Colon (tissue), 2 donors: ENCODE results near the gene UBE2O.

ENCODE experiments used
- FAIRE-seq: peaks from 2 replicates; lab custom pipeline; 2012; peaks lifted over from hg19 to GRCh38; lab: Jason Lieb, UNC
- donor health status: control.
- donor health status: control.

UBE2O gene

DNA sequence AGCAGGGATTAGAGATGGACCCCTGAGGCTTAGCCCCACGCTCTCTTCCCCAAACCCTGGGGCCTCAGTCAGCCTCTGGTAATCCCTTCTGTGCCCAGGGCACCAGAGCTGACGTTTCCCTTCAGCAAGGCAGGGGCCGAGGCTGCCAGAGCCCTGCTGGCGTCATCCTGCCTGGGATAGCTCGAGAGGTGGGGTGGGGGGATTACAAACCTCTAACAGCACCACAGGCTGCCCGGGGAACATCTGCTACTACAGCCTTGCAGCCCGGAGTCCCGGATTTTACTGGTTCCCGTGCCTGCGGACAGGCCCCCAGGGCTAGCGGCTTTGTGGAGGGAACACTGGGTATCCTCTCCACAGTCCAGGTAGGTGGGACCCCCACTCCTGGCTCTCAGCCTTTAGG lies 14.4 kb upstream of the UBE2O start, which contains the start of gene AANAT:
Gene AANAT, plus strand, starts transcription at position 238 of the 400 bp plus-strand sequence. CDS start 1,144 bp downstream, outside the sequence.
- no peak for FAIRE-seq

DNA sequence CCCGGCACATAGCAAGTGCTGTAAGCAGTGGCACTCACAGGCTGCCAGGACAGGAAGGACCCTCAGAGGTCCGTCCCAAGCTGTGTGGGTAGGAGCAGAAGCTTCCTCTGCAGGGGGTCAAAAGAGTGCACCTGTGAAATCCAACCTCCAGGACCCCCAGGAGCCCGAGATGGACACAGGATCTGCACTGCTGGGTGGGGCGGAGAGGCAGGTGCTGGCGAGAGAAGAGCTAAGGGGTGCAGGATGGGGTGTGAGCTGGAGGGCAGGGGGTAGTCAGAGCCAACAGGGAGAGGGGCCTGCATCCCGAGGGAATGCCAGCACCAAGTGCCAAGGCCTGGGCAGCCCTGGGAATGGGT lies 13.8 kb upstream of the UBE2O start:
- FAIRE-seq: no peak

DNA sequence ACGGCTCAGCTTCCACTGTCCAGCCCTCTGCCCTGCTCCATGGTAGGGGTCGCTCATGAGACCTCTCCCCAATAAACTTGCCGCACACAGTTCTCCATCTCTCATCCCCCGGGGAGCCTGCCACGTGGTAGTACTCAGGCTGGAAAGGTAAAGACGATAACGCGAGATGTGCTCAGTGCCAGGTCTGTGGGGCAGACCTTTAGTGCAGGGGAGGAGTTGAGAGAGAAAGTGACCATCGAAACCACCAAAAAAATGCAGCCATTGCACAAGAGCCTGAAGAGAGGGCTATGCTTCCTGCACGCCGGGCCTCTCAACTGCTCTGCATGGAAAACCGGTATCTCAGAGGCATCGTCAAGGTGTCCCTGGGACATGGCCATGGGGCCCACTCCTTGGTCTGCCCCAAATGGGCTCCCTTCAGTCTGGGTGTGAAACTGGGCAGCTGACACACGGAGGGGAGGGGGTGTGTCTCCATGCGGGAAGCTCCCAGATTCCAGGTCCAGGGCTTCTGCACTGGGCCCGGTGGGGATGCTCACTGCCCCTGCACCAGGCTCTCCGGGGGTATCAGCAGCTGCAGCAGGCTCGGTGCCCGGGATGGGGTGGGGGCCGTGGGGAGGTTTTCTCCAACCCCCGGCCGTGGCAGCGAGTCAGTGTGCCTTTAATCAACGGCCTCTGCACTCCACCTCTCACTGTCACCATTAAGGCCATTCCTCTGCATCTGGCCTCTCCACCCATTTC lies 9.8 kb upstream of the UBE2O start:
- no peak for FAIRE-seq

DNA sequence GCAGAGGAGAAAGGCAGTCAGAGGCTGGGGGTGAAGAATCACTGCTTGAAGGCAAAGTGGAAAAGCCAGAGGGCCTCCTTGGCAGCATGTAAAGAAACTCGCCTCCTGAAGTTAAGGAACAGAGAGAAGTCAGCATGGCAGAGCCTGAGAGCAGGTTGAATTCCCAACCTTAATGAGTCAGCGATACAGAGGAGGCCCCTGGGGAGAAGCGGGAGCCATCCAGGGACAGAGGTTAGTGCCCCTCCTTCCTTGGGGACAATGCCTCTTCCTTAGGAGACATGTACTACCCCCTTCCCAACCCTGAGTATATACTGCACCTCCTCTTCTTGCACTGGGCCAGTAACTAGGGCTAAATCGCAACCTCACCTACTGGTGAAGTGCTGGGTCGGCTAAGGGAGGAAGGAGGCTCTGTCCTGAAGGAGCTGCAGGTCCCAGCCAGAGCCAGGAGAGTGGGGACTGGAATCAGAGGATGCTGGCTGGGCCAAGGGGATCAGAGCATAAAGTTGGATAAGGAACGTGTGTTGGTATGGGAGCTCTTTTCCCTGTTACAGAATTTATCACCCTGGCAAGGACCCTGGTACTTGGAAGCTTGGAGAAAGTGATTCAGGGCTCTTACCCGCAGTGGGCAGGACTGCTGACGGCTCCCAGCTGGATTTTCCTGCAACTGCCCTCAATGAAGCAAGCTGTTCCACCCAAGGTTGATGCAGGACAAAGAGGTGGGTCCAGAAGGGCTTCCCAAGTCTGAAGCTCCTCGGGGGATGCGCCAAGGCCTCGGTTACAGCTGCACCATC lies 9.0 kb upstream of the UBE2O start:
- FAIRE-seq: no peak

DNA sequence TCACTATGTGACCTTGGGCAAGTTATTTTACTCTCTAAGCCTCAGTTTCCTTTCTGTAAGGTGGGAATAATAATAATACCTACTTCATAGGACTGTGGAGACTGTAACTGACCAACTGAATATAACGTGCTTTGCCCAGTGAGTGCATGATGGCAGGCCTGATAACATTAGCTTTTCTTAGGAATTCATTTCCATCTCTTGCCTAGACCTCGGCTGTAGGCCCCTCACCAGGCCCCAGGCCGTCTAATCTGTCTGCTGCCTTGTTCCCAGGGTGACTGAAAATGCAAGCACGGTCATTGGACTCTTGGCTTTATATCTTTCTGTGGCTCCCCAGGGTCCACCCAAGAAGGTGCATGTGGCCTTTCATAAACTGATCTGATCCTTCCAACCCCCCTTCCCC lies 6.7 kb upstream of the UBE2O start:
- FAIRE-seq: no peak

DNA sequence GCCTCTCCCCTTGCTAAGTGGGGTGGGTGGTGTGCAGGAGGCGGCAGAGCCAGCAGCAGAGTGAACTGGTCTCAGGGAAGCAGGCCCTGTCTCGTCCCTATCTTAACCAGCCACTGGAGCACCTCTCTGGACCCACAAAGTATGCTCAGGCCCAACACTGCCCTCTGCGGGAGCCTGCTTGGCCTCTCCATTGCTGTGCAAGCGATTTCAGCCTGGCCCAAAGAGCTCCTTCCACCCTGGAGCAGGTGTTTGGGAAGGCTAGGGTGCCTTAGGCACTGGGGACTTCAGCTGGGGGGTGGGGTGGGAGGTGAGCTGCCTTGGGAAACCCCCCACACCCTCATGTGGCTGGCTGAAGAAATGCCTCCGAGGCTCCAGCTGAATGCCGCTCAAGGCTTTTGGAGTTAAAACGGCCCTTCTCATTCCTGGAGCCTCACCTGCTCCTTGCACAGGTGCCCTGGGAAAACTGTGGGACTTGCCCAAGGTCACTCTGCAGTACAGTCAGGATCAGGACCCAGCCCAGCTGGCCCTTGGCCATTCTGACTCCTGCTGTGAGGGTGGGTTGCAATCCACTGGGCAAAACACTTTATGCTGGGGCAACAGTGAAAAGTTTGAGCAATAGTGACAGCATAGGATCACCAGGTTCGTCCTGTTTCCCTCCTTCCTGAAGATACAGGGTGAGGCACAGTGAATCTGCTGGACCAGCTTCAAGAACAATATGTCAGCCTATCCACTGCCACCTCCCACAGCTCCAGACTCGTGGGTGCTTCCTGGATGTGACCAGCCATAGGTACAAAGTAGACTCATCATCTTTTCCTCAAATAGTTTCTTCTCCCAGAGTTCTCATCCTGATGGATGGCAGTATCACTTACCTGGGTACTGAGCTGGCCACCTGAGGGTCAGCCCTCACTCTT lies 5.9 kb upstream of the UBE2O start:
- no peak for FAIRE-seq

DNA sequence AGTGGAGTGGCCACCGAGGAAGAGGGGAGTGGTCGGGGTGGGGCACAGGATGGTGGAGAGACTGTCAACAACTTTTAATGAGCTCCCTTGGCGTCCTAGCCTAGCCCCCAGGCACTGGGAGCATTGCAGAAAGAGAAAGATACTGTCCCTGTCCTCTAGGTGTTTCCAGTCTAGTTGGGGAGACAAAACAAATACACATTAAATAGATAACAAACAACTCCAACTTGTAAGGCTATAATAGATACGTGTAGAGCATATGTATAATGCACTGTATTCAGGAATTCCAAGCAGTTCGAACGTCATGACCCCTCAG lies 435 bp upstream of the UBE2O start:
- no peak for FAIRE-seq

DNA sequence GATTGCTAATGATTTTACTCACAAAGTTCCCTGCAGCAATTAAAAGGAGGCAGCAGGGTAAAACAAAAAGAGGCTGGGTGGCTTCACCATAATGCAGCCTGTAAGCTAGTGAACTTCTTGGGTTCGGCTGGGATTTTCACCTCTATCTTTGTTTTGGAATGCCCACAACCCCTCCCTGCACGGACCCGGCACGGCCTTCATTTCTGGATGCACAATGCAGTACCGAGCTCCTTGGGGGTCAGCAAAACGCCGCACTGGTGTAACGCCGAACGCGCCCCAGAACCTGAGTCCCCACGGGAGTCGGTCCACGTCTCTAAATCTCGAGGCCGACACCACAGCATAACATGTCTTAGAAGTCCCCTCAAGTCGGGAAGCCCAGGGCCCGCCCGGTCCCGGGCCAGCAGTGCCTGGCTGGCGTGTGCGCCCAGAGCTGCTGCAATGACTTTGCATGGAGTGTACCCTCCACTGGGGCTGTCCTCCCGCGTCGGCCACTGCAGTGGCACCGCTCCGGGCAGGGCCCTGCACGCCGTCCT lies 759 bp downstream of the UBE2O start:
- no peak for FAIRE-seq

DNA sequence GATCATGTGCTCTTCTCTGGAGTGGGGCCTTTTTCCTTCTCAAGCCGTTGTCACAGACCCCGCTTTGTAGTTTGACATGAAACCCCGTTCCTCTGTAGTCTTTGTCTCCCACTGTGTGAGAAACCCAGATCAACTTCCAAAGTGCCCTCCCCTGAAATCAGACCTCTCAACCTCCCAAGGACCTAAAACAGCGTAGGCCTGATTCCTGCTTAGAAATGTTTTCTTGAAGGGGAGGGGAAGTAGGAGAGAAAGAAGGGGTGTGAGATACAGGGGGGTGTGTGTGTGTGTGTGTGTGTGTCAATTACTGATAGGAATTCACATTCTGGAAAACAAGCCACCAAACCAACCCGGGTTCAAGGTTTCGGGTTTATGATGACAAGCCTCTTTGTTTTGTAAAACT lies 1.4 kb downstream of the UBE2O start:
- no peak for FAIRE-seq

DNA sequence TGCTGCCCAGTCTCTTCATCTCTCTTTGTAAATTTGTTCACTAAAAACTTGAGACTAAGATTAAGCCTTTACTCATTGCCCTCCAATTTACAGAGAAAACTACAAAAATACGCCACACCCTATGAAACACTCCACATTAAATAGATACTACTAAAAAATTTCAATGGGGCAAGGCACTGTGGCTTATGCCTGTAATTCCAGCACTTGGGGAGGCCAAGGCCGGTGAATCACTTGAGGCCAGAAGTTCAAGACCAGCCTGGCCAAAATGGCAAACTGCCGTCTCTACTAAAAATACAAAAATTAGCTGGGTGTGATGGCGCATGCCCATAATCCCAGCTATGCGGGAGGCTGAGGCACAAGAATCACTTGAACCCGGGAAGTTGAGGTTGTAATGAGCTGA lies 3.8 kb downstream of the UBE2O start:
- no peak for FAIRE-seq

DNA sequence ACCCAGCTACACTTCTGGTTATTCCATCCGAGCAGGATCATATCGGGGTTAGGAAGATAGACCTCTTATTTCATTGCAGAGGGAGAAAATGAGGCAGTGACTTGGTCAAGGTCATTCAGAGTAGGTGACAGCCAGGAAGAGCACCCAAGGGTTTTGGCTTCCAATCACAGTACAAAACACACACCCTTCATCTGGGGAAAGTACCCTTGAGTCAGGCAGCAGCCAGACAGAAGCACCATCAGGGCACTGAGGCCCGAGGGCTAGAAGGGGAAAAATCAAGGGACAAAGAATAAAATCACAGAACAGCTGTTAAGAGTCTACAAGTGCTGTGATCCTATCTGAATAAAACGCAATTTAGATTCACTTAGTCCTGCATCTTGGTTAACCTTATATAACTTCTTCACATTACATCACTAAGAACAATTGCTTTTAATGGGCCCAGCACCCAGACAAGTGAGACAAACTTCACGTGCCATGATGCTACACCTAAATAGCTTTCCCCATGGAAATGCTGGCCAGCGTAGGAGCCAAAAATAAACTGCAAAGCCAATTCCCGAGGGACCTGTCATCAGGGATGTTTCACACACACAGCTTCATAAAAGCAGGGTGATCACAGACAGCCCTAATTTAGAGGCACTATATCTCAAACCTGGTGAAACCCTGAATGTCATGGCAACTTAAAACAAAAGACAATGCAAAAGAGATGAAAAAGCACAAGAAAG lies 4.9 kb downstream of the UBE2O start:
- no peak for FAIRE-seq

DNA sequence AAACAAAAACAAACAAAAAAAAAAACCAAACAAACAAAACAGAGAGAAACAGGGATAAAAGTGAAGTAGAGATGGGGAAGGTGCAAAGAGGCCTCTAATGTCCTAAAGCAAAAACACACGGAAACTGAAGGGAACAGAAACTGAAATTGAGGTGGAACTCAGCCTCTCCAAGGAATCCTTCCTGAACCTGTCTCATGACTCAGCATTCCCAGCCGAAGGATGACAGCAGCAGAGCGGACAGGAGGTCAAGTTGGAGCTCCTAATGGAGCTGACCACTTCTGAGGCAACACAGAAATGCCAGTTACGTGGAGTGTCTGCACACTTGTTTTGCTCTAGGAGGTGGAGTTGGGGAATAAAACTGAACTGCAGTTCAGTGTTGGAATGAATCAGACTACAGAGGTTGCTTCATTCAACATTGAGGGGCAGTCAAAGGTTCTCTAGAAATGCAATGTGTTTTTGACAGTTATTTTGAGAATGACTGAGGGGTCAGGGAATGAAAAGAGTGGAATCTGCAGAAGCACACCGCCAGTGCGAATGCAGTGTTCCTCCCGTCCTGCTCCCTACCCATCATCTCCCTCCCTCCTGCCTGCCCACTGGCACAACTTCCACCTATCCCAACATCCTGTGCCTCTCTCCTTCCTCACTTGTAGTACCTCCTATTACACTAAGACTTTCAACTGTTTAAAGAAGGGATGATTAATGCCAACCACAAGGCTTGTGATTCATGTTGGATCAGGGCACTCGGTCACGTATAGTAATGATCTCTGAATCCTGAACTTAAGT lies 6.3 kb downstream of the UBE2O start:
- no peak for FAIRE-seq

DNA sequence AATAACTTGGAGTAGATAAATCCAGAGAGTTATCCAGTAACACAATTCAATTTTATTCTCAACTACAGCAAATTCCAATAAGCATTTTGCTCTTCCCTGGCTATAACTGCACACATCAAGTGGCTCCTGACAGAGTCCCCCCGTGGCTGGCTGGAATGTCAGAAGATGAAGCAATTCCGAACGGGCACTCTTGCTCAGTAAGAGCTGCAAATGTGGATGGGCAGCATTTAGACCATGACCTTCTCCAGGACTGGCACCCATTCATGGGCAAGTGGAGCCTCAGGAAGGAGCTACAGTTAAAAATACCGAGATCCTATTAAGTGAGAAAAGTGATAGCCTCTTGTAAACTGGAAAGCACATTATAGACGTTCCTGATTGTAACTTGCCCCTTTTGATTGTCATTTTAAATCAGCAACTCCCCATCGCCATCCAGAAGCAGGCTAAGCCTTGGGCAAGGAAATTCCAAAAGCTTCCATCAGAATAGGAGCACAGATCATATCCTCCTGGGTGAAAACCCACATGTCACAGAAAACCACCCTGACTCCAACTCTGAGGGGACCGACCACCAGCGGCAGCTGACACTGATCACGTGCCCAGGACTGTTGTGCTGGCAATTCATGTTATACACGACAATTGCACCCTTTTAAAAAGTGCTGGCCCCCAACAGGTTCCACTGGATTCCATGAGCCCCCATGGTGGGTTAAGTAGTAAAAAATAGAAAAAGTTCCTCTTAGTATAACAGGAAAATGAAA lies 7.1 kb downstream of the UBE2O start:
- no peak for FAIRE-seq

DNA sequence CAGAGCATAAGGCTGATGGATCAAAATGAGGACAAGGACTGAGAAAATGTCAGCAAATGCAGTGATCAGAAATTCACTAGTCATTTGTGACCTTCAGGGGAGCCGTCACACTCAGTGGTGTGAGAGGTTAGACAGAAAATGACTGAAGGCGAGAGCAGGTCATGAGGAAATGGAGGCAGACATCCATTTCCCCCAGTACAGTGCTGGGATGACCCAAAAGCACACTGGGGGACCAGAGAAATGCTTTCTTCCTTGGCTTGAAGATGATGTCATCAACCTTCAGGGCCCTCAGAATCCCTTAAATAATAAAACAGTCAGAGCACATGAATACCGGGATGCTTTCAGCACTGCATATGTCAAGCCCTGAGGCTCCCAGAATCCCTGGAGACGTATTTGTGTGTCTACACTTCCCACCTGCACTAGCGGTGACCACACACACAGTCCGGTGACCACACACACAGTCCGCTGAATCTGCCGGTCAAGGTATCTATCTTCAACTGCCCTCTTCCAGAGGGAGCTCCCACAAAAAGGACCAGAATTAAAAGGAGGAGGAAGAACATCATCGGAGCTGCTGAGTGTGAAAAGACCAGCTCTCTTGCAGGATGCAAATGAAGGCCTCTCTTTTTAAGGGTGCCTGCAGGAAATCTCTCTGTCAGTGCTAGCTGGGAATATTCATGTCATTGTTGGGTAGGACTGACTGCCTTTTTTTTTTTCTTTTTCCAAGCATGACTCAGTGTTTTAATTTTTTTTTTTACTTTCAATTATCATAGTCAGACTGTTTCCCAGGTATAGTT lies 8.2 kb downstream of the UBE2O start:
- no peak for FAIRE-seq

DNA sequence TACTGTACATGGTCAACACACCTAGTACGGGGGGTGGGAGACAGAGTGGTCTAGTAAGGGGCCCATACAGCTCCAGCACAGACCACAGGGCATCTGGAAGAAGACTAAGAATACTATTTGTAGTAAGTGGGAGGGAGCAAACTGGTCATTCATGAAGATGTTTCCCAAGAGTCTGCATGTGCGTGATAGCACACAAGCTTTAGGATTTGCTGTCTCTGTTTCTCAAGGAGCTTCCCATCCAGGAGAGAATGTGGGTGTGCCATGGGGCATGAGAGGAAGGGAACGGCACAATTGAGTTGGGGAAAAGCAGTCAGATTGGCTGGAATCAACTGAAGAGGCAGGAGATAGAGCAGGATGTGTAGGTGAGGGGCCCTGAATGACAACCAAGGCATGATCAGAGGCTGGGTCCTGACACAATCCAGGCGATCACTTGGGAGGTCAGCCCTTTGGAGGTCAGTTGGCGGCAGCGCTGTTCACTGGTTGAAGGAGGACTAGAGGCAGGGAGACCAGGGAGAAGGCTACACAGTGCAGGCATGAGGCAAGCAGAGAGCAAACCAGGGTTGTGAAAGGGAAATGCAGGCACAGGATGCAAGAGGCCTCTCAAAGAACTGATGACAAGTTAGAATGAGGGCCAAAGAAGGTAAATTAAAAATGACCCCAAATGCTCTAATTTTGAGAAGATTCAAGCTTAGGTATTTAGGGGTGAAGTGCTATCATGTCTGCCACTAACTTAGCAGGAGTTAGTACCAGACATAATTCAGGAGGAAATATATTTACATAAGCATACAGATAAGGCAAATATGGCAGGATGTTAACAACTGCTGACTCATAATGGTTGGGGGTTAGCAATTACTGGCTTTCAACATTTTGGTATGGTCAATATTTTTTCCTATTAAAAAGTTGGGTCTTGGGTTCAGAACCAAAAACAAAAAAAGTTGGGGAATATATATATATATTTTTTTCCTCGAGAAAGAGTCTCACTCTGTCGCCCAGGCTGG lies 10.3 kb downstream of the UBE2O start:
- no peak for FAIRE-seq

DNA sequence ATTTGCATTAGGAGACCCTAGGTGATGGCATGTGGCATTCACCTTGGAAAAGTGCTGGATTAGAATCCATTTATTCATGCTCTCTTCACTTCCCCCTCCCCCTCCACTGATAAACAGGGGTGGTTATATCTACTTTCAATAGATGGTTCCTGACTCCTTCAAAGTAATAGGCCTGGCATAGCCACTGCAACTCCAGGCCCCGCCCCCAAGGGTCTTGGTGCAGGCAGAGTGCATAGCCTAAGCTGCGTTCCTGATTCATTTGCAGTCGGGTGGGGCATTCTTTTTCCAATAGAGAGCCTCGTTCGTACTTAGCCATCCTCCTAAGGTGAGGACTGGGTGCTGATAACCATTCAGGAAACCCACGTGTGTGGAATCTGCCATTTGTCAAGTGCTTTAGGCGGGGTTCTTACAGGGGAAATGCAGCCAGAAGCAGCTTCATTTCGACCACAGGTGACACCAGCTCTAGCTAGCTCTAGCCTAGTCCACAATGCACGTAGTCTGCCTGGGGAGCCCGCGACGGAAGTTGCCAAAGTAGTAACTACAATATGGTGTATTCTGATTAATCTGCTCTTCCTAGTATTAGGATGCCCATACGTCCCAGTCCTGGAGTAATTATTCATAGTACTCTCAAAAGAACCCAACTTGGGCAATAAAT lies 11.1 kb downstream of the UBE2O start:
- FAIRE-seq: no peak

DNA sequence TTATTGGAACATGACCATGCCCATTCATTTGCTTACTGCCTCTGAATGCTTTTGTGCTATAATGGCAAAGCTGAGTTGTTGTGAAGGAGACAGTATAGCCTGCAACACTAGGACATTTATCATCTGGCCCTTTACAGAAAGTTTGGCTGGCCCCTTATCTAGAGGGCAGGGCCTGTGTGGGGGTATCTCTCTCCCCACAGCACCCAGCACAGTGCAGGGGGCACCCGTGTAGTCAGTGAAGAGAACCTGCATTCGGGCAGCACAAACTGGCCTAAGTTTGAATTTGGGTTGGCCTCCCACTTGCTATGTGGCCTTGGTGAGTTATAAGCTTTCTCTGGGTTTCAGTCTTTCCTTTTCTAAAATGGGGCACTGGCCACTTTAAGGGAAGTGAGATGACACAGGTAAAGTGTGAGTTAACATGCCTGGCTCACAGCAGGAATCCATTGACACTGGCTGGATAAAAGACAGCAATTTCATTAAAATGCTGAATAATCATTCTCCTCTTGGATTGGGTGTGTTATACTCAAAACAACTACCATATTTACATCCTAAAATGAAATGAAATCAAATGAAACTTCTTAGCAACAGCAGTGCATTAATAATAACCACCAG lies 12.1 kb downstream of the UBE2O start:
- no peak for FAIRE-seq
